ENCODE measurements around the gene FAM222B.
A peak's percentile ranks its signal among the peaks of the same experiment; 100 is the strongest.
"Not testable (repeated sequence)": the region's sequence is repeated elsewhere in the genome, so short reads cannot be mapped to it uniquely, and the experiment has no call there.

The FAM222B gene

DNA sequence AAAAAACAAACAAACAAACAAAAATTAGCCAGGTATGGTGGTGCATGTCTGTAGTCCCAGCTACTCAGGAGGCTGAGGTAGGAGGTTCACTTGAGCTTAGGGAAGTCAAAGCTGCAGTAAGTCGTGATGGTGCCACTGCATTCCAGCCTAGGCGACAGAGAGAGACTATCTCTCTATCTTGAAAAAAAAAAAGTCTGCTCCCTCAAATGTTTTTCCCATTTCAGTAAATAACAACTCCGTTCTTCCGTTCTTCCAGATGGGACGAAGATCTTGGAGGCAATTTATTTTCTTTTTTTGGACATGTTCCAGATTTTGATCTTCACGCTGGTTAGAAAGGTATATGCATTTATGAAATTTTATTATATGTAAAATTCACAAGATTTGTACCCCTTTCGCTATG, 31.2 kb upstream of the FAM222B start:
- DNase-seq (ENCODE audit: extremely low read depth in 1 of 2, low read depth in 1 of 2): no peak

DNA sequence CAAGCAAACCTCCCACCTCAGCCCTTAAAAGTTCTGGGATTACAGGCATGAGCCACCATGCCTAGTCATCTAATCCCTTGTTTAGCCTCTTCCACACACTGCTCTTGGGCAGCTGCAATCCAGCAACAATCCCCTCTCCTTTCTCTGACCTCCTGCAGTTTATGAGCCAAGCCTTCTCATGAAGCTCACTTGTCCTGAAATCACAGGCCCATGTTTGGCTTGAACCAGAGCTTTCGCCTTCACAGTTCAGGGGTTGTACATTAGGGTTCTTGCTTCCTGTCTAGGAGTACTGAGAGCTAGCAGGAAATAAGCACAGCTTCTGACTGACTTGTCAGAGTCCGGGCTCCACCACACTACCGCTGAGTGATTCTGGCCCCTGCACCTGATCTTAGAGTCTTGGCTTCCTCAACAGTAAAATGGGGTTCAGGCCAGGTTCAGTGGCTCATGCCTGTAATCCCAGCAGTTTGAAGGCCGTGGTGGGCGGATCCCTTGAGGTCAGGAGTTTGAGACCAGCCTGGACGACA, 28.5 kb upstream of the FAM222B start:
- peak in 1 of 2 donors; percentile 35 for DNase-seq (ENCODE audit: extremely low read depth in 1 of 2, low read depth in 1 of 2)

DNA sequence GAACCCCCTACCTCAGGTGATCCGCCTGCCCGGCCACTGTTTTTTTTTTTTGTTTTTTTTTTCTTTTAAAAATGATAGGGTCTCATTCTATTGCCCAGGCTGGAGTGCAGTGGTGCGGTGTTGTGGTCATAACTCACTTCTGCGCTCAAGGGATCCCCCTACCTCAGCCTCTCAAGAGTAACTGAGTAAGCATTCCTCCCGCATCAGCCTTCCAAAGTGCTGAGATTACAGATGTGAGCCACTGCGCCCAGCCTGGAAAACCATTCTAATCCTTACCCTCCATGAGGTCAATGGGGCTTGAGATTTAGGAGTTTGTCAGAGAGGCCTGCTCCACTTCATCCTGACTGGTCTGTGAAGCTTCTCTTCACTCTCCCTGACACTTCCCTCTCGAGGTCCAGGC, 24.7 kb upstream of the FAM222B start:
- DNase-seq (ENCODE audit: extremely low read depth in 1 of 2, low read depth in 1 of 2): no peak

DNA sequence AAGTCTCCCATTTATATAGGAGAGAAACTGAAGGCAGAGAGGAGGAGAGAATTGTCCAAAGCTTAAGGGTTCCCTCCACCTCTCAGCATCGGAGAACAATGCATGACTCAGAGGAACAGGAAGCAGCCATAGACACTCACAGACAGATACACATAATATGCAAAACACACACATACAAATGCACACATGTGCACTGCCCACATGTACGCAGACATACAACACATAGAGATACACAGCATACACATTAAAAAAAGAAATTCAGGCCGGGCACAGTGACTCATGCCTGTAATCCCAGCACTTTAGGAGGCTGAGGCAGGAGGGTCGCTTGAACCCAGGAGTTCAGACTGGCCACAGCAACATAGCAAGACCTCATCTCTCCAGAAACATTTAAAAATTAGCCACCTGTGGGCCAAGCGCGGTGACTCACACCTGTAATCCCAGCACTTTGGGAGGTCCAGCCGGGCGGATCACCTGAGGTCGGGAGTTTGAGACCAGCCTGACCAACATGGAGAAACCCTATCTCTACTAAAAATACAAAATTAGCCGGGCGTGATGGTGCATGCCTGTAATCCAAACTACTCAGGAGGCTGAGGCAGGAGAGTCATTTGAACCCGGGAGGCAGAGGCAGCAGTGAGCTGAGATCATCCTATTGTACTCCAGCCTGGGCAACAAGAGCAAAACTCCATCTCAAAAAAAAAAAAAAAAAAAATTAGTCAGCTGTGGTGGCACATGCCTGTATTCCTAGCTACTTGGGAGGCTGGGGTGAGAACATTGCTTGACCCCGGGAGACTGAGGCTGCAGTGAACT, 23.6 kb upstream of the FAM222B start:
- DNase-seq (ENCODE audit: extremely low read depth in 1 of 2, low read depth in 1 of 2): no peak

DNA sequence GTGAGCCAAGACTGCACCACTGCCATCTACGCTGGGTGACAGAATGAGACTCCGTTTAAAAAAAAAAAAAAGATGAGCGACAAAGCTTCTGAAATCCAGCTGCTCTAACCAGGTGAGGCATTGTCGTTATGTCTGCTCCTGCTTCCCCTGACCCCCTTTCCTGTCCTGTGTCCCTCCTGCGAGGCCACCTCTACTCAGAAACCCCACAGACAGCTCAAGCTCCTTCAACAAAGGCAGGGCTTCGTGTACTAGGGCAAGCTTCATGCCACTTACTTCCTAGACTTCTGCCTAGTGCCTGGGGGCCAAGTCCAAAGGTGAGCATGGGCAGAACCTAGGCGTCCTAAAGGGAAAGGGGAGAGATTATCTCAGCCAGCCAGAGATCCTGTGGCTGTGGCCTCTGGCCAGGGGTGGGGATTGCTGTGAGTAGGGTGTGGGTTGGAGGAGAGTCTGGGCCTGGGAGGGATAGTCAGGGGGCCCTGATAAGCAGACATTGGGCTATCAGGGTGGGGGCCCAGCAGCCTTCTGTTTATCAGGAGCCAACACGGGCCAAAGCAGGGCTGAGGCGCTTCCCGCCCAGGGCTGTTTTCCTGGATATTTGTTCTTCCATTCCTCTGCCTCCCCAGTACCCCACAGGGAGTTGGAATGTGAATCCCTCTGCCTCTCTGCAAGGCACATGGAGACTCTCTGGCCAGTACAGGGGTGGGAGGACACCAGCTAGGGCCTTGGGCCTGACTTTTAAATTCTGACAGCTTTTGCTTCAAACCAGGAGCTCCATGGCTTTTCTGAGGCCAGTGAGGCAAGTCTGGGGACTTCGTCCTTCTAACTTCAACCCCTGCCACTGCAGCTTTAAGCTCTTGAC, 22.6 kb upstream of the FAM222B start:
- DNase-seq (ENCODE audit: extremely low read depth in 1 of 2, low read depth in 1 of 2): no peak

DNA sequence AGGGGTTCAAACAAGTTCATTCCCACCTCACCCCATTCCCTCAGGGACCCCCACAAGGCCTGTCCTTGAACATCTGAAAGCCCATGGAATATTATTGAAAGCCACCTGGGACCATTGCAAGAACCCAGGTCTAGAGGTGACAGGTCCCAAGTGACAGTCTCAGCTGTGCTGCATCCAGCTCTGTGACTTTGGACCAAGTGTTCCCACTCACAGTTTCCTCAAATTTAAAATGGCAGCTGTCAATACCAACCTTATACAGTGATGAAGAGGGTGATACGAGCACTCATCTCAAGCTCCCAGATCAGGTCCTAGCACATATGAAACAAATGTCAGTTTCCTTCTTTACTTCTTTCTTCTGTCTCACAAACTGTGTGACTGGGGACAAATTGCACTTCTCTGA, 21.4 kb upstream of the FAM222B start:
- DNase-seq (ENCODE audit: extremely low read depth in 1 of 2, low read depth in 1 of 2): no peak

DNA sequence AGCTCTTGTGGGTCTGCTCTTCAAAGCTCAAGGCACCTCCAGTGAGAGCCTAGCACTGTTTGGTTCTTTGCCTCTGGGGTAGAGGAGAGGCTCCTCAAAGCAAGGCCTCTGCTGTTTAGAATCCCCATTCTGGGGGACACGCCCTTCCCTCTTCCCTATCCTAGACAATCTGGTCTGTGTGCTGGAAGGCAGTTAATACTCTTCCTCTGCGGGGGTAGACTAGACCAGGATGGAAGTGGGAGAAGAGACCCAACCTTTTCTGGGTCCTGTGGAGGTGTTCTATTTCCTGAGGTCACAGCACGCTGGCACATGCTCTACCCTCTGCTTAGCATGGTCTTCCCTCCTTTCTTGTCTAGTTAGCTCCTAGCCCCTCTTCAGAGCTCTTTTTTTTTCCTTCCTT, 20.0 kb upstream of the FAM222B start:
- no peak for DNase-seq (ENCODE audit: extremely low read depth in 1 of 2, low read depth in 1 of 2)

DNA sequence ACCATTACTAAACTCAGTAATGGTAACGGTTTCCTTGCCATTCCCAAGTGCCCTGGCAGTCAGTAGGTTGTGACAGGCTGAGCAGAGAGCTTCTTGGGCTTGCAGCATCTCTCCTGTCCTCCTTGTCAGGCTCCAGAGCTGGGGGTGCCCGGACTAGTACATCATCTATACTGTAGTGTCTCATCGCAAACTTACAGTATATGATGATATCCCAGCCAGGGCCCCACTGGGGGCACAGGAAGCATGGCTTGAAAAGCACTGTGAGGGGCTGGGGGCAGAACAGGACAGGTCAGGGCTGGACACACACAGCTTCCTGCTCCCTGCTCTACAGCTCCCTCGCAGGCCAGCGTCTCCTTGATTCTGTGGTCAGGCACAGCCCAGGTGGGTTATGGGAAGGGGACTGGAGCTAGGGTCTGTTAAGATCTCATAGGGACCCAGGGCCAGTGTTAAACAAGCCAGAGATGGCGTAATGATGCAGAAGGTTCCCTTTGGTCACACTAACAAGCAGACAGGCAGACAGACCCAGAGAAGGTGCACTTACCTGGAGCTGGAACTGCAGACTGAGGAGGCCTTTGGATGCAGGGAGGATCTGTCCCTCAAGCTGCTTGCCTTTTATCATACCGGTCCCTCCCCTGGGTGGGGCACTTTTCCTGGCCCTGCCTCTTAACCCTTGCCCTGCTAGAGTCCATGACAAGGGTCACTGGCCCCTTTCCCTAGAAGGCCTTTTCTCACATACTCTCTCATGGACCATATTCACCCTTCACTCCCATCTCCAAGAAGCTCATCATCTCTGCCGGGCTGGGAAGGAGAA, 19.0 kb upstream of the FAM222B start:
- DNase-seq (ENCODE audit: extremely low read depth in 1 of 2, low read depth in 1 of 2): no peak

DNA sequence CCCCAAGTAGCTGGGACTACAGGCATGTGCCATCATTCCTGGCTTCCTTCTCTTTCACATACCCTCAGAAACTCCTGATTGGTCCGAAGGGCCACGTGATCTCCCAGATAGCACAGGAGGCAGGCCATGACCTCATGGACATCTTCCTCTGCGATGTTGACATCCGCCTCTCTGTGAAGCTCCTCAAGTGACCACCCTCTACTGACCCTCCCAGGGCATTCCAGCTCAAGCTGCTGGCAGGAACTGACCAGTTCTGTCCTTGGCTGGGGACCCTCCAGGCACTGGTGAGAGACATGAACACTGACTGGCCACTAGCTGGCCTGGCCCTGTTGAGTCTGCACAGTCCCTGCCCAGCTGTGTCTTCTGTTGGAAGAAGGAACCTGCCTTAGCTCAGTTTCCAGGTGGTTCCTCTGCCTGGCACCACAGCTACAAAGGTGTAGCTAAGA, 17.8 kb upstream of the FAM222B start:
- no peak for DNase-seq (ENCODE audit: extremely low read depth in 1 of 2, low read depth in 1 of 2)

DNA sequence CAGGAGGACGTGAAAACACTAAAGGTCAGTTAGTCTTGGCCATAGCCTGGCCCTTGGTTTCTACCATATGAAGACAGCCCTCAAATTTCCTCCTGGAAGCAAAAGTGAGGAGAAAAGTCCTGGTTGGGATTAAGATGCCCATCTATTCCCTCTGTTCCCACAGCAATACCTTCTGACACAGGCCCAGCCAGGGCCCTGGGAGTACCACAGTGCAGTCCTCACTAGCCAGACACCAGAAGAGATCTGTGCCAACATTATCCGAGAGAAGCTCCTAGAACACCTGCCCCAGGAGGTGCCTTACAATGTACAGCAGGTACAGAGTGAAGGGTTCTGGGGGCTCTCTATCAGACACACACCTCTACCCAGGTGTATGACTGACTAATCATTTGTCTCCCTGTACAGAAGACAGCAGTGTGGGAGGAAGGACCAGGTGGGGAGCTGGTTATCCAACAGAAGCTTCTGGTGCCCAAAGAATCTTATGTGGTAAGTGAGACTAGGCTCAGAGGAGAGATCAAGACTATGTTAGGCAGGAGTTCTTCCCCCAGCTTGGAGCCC, 16.3 kb upstream of the FAM222B start:
- no peak for DNase-seq (ENCODE audit: extremely low read depth in 1 of 2, low read depth in 1 of 2)

DNA sequence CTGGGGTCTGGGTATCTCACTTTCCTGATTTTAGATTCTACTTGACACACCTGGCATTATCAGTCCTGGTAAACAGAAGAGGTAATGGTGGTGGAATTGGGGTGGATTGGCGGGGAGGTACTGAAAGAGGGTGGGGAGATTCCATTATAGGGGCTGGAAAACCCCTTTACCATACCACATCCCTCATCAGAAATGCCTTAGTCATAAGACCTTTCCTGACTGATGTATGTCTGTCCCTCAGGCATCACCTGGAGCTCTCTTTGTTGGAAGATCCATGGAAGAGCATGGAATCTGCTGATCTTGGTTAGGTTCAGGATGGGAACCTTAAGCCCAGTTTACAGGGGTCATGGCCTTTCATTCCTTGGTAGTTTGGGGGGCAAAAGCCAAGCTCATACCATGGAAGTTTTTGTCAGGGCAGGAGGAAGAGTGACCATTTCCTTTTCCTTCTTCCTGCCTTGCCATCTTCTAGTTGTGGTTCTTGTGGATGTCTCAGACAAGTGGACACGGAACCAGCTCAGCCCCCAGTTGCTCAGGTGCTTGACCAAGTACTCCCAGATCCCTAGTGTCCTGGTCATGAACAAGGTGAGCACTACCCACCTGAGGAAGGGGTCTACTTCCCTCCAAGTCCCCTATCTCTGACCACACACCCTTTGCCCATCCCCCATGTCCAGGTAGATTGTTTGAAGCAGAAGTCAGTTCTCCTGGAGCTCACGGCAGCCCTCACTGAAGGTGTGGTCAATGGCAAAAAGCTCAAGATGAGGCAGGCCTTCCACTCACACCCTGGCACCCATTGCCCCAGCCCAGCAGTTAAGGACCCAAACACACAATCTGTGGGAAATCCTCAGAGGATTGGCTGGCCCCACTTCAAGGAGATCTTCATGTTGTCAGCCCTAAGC, 15.6 kb upstream of the FAM222B start:
- no peak for DNase-seq (ENCODE audit: extremely low read depth in 1 of 2, low read depth in 1 of 2)

DNA sequence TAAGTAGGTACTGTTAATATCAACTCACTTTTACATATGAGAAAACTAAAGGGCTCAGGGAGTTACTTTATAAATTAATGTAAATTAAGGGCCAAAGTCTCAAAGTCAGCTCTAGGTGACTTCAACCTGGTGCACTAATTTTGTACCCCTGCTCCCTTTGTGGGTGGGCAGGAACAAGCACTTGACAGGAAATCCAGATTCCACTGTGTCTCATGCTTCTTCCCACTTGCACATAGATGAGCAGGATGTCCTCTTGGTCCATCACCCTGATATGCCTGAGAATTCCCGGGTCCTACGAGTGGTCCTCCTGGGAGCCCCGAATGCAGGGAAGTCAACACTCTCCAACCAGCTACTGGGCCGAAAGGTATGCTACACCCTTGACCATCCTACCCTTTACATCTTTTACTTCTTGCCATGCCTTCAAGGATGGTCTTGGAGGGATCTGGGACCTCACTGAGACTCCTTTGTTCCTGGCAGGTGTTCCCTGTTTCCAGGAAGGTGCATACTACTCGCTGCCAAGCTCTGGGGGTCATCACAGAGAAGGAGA, 13.5 kb upstream of the FAM222B start:
- DNase-seq (ENCODE audit: extremely low read depth in 1 of 2, low read depth in 1 of 2): no peak

DNA sequence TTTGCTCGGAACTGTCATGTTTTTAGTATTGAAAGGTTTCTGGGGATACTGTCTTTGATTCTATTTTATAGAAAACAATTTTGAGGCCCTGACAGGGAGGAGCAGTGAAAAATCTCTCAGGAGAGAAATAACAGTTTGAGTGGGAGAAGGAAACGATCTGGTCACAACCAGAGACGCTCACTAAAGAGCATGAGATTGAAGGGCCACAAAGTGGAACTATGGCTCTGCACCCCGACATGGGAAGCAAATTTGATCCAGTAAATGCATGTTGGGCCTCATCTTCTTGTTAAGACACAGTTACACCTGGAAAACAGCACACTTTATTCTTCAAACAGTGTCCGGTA, 12.7 kb upstream of the FAM222B start:
- DNase-seq (ENCODE audit: extremely low read depth in 1 of 2, low read depth in 1 of 2): no peak

DNA sequence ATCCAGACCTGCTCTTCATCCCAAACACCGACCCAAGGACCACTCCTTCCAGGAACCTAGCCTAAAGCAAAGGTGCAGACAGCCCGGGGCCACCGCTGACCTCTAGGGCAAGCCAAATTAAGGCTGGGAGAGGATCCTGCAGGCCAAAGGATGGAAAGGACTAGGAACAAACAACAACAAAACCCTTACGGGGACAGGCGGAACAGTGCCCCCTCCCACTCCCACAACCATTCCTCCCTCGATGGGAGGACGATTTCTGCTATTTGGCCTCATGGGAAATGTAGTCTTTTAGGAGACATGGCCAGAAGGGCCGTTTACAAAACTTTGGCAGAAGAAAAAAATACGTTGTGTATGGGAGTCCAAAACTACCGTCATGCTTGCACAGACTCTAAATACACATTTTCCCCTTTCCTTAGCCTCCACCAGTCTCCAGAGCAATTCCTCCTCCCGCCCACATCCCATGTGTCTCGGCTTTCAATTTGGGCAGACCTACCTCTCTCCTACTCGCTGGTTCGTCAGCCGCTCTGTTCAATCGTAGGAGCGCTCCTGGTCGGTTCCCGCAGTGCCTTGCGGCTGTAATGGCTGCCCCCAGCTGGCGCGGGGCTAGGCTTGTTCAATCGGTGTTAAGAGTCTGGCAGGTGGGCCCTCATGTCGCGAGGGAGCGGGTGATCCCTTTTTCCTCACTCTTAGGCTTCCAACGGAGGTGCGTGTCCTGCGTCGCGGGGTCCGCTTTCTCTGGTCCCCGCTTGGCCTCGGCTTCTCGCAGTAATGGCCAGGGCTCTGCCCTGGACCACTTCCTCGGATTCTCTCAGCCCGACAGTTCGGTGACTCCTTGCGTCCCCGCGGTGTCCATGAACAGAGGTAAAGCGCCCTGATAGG, 12.1 kb upstream of the FAM222B start, which contains the start of gene ERAL1:
Gene ERAL1 (plus strand): TSS at position 560 of the 879 bp plus-strand sequence. CDS start 19 bp downstream, at position 579.
- peak; percentile 68 to 76 for DNase-seq (ENCODE audit: extremely low read depth in 1 of 2, low read depth in 1 of 2)

DNA sequence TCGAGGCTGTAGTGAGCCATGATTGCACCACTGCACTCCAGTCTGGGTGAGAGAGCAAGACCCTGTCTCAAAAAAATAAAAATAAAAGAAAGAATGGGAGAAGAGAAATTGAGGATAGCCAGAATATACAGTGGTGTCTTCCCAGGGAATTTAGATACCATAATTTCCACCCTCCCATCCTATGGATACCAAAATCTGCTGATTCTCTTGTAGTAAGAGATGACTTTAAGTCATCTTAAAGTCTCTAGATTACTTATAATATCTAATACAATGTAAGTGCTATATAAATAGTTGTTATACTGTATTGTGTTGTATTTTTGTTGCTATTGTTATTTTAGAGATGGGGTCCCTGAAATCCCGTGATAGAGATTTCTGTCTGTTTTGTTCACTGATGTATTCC, 10.7 kb upstream of the FAM222B start:
- no peak for DNase-seq (ENCODE audit: extremely low read depth in 1 of 2, low read depth in 1 of 2)

DNA sequence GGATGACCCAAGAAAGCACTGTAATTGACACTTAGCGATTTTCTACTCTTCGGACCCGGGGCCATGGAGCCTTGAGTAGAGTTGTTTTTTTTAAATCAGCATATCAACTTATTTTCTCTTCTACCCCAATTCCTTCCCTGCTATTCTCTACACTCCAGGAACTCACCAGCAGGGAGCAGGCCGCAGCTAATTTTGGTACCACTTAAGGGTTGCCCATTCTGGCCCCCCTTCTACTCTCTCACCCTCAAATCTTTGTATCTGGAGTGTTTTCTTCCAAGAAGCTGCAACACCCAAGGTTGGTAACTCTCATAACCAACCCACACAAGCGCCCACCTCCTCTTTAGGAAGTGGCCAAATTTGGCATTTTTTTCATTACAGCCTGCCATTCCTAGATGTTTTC, 6.7 kb upstream of the FAM222B start:
- DNase-seq (ENCODE audit: extremely low read depth in 1 of 2, low read depth in 1 of 2): no peak

DNA sequence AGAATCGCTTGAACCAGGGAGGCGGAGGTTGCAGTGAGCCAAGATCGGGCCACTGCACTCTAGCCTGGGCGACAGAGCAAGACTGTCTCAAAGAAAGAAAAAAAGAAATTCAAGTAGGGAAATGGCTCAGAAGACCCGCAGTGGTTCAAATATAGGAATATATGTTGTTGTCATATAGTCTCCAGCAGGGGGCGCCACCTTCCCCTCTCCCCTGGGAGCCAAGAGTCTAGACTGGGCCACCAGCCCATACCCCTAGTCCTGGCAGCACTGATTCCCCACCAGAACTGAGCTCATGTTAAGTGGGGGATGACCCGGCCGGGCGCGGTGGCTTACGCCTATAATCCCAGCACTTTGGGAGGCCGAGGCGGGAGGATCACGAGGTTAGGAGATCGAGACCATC, 6.1 kb upstream of the FAM222B start:
- DNase-seq (ENCODE audit: extremely low read depth in 1 of 2, low read depth in 1 of 2): peak; percentile 32 to 43

DNA sequence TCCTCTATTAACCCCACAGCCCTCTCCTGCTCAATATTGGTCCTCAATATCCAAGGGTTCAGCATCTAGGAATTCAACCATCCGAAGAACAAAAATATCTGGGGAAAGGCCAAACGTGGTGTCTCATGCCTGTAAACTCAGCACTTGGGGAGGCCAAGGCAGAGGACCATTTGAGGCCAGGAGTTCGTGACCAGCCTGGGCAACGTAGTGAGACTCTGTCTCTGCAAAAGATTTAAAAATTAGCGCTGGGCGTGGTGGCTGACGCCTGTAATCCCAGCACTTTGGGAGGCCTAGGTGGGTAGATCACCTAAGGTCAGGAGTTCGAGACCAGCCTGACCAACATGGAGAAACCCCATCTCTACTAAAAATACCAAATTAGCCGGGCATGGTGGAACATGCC, 4.1 kb upstream of the FAM222B start:
- DNase-seq (ENCODE audit: extremely low read depth in 1 of 2, low read depth in 1 of 2): not testable (repeated sequence)

Data from stimulated activated CD8-positive, alpha-beta memory T cell treated with anti-CD3 and anti-CD28 coated beads, Interleukin-7, amount 100 ng/mL, for 48 hours (primary cell).